ENCODE data around the gene SLC8A2. TPM values are rescaled to one million over a fixed set of nuclear protein-coding genes. Genes with fewer than 3 reads are reported as not detected.
A peak's percentile ranks its signal among the peaks of the same experiment; 100 is the strongest.

The SLC8A2 gene
- total RNA-seq, 5 donors from 2014 or later (not counting 1 experiment from before 2014, with no cell fraction given) = not detected

DNA sequence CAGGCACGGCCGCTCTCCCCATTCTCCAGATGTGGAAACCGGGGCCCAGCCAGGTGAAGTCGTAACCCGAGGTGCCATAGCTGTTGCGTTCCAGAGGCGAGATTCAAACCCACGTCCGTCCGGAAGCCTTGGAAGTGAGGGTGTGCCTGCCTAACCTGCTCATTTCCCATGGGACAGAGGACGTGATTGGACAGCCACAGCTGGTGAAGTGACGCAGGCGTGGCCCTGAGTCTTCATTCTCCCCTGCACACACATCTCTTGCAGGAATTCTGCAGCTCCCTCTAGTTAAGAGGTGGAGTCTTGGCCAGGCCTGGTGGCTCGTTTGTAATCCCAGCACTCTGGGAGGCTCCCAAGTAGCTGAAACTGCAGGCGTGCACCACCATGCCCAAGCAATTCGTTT is 69.2 kb downstream of the SLC8A2 start:
- H3K36me3 Mint-ChIP-seq = no peaks in the 10 kb centered on the region
- no peaks in the 10 kb centered on the region for H3K36me3 ChIP-seq (ENCODE audit: control insufficient read depth in 2 of 2, extremely low read depth in 1 of 2, insufficient read depth in 1 of 2, low read length in 1 of 2)
- peaks cover 0 to 8% (median 2%) of the 10 kb centered on the region in 3 donors for H3K4me1 Mint-ChIP-seq
- no peak overlapping the region for H3K4me3 Mint-ChIP-seq
- H3K27ac ChIP-seq (ENCODE audit: low read length) = no peak overlapping the region
- no peaks in the 10 kb centered on the region for H3K9me3 Mint-ChIP-seq
- peaks cover 3 to 64% of the 10 kb centered on the region in 2 experiments for H3K27me3 ChIP-seq (replicated peaks in 1 of 2; ENCODE audit: control insufficient read depth in 2 of 2, extremely low read depth in 1 of 2, insufficient read depth in 2 of 2, low read length in 1 of 2)
- 65% methylated on average over 4 of the region's 16 CpGs for WGBS (ENCODE audit: insufficient coverage)
- no peaks in the 10 kb centered on the region for H3K9me3 ChIP-seq
- DNase-seq (no peak), ATAC-seq (replicated peaks in 1 of 4) (no peak)
- peaks cover 37 to 64% of the 10 kb centered on the region in 2 donors for H3K27me3 Mint-ChIP-seq
- ChIA-PET CTCF (interaction anchor here in 1 of 2 donors (0.6 kb wide), 1 partner anchor 99 kb away, joined by 4 read pairs; no protein-coding TSS in a partner anchor), POLR2A (no interaction called here)
- H3K4me1 ChIP-seq (ENCODE audit: control insufficient read depth in 1 of 2, extremely low read depth in 1 of 2, insufficient read depth in 2 of 2, low read length in 2 of 2) = peaks cover 0 to 4% of the 10 kb centered on the region in 2 experiments
- H3K27ac Mint-ChIP-seq = no peak overlapping the region
- no peak overlapping the region for H3K4me3 ChIP-seq (ENCODE audit: control insufficient read depth in 1 of 2, extremely low read depth in 1 of 2, low read length in 1 of 2)

GRCh38 chr19:47398707-47399597 is 72.7 kb downstream of the SLC8A2 start:
- ChIA-PET POLR2A (no interaction called here), CTCF (no interaction called here)
- Histone ChIP-seq H3K4me3 (ENCODE audit: control insufficient read depth in 1 of 2, extremely low read depth in 1 of 2, low read length in 1 of 2) (no peak overlapping the region), H3K27ac (ENCODE audit: low read length) (no peak overlapping the region), H3K36me3 (ENCODE audit: control insufficient read depth in 2 of 2, extremely low read depth in 1 of 2, insufficient read depth in 1 of 2, low read length in 1 of 2) (no peaks in the 10 kb centered on the region), H3K4me1 (ENCODE audit: control insufficient read depth in 1 of 2, extremely low read depth in 1 of 2, insufficient read depth in 2 of 2, low read length in 2 of 2) (no peaks in the 10 kb centered on the region), H3K9me3 (no peaks in the 10 kb centered on the region), H3K27me3 (replicated peaks in 1 of 2; ENCODE audit: control insufficient read depth in 2 of 2, extremely low read depth in 1 of 2, insufficient read depth in 2 of 2, low read length in 1 of 2) (peaks cover 0 to 32% of the 10 kb centered on the region in 2 experiments)
- 76% methylated on average over 11 of the region's 24 CpGs for WGBS (ENCODE audit: insufficient coverage)
- Mint-ChIP-seq H3K4me3 (no peak overlapping the region), H3K4me1 (no peaks in the 10 kb centered on the region), H3K27ac (no peak overlapping the region), H3K36me3 (no peaks in the 10 kb centered on the region), H3K9me3 (no peaks in the 10 kb centered on the region), H3K27me3 (peaks cover 20 to 41% of the 10 kb centered on the region in 2 donors)
- ATAC-seq (replicated peaks in 1 of 4) (no peak), DNase-seq (no peak)

GRCh38 chr19:47391510-47392223 is 80.0 kb downstream of the SLC8A2 start:
- peak; percentile 77 to 80 (median 78) for ATAC-seq (replicated peaks in 1 of 4)

GRCh38 chr19:47390533-47391488 is 80.9 kb downstream of the SLC8A2 start:
- no peaks in the 10 kb centered on the region for H3K36me3 ChIP-seq (ENCODE audit: control insufficient read depth in 2 of 2, extremely low read depth in 1 of 2, insufficient read depth in 1 of 2, low read length in 1 of 2)
- ATAC-seq (replicated peaks in 1 of 4) = peak in 1 of 4 experiments; percentile 10
- ChIA-PET POLR2A (interaction anchor here in 1 of 2 donors (0.6 kb wide), 1 partner anchor 481 kb away, joined by 3 read pairs; no protein-coding TSS in a partner anchor), CTCF (interaction anchor here (0.6 to 1.9 kb wide), 12 partner anchors 8 to 477 kb away, joined by 3 to 23 read pairs (median 4); partner anchors contain the start of genes C5AR1 (in 1 of the 2) and DHX34 (in 1 of the 2))
- no peak overlapping the region for H3K4me3 ChIP-seq (ENCODE audit: control insufficient read depth in 1 of 2, extremely low read depth in 1 of 2, low read length in 1 of 2)
- Mint-ChIP-seq H3K27me3 (peaks cover 10 to 17% of the 10 kb centered on the region in 2 donors), H3K4me1 (peaks cover 2 to 7% (median 5%) of the 10 kb centered on the region in 3 donors), H3K36me3 (no peaks in the 10 kb centered on the region), H3K4me3 (no peak overlapping the region), H3K27ac (no peak overlapping the region), H3K9me3 (no peaks in the 10 kb centered on the region)
- peaks cover 0 to 13% of the 10 kb centered on the region in 2 experiments for H3K27me3 ChIP-seq (replicated peaks in 1 of 2; ENCODE audit: control insufficient read depth in 2 of 2, extremely low read depth in 1 of 2, insufficient read depth in 2 of 2, low read length in 1 of 2)
- H3K9me3 ChIP-seq = no peaks in the 10 kb centered on the region
- H3K4me1 ChIP-seq (ENCODE audit: control insufficient read depth in 1 of 2, extremely low read depth in 1 of 2, insufficient read depth in 2 of 2, low read length in 2 of 2) = peaks cover 0 to 4% of the 10 kb centered on the region in 2 experiments
- DNase-seq = no peak
- no peak overlapping the region for H3K27ac ChIP-seq (ENCODE audit: low read length)
- WGBS (ENCODE audit: insufficient coverage) = 80% methylated on average over 9 of the region's 20 CpGs

More at GRCh38 chr19:47391510-47392223, 80.0 kb downstream of the SLC8A2 start:
- Histone ChIP-seq H3K4me3 (ENCODE audit: control insufficient read depth in 1 of 2, extremely low read depth in 1 of 2, low read length in 1 of 2) (no peak overlapping the region), H3K36me3 (ENCODE audit: control insufficient read depth in 2 of 2, extremely low read depth in 1 of 2, insufficient read depth in 1 of 2, low read length in 1 of 2) (no peaks in the 10 kb centered on the region), H3K9me3 (no peaks in the 10 kb centered on the region), H3K27me3 (replicated peaks in 1 of 2; ENCODE audit: control insufficient read depth in 2 of 2, extremely low read depth in 1 of 2, insufficient read depth in 2 of 2, low read length in 1 of 2) (peaks cover 0 to 13% of the 10 kb centered on the region in 2 experiments), H3K4me1 (ENCODE audit: control insufficient read depth in 1 of 2, extremely low read depth in 1 of 2, insufficient read depth in 2 of 2, low read length in 2 of 2) (peaks cover 0 to 4% of the 10 kb centered on the region in 2 experiments), H3K27ac (ENCODE audit: low read length) (no peak overlapping the region)
- no peaks in the 10 kb centered on the region for H3K9me3 Mint-ChIP-seq
- CTCF ChIA-PET = interaction anchor here (0.5 to 1.9 kb wide), 12 partner anchors 9 to 313 kb away, joined by 3 to 23 read pairs (median 4); partner anchors contain the start of genes C5AR1 (in 1 of the 2), DHX34 (in 1 of the 2) and MEIS3 (in 1 of the 2)
- POLR2A ChIA-PET = interaction anchor here in 1 of 2 donors (0.6 kb wide), 1 partner anchor 480 kb away, joined by 3 read pairs; no protein-coding TSS in a partner anchor
- 40% methylated on average over 8 of the region's 15 CpGs for WGBS (ENCODE audit: insufficient coverage)
- no peaks in the 10 kb centered on the region for H3K36me3 Mint-ChIP-seq
- H3K4me1 Mint-ChIP-seq = peaks cover 2 to 7% (median 5%) of the 10 kb centered on the region in 3 donors
- H3K27ac Mint-ChIP-seq = no peak overlapping the region
- peak; percentile 45 to 86 (median 77) for DNase-seq
- H3K27me3 Mint-ChIP-seq = peaks cover 11 to 19% of the 10 kb centered on the region in 2 donors
- H3K4me3 Mint-ChIP-seq = no peak overlapping the region

- Mint-ChIP-seq H3K4me1 (peaks cover 2 to 7% (median 5%) of the 10 kb centered on the region in 3 donors), H3K4me3 (no peak overlapping the region), H3K9me3 (no peaks in the 10 kb centered on the region), H3K27ac (no peak overlapping the region), H3K36me3 (no peaks in the 10 kb centered on the region), H3K27me3 (peaks cover 4 to 14% of the 10 kb centered on the region in 2 donors)
- Histone ChIP-seq H3K9me3 (no peaks in the 10 kb centered on the region), H3K4me1 (ENCODE audit: control insufficient read depth in 1 of 2, extremely low read depth in 1 of 2, insufficient read depth in 2 of 2, low read length in 2 of 2) (peaks cover 0 to 4% of the 10 kb centered on the region in 2 experiments), H3K4me3 (ENCODE audit: control insufficient read depth in 1 of 2, extremely low read depth in 1 of 2, low read length in 1 of 2) (no peak overlapping the region), H3K27ac (ENCODE audit: low read length) (no peak overlapping the region), H3K36me3 (ENCODE audit: control insufficient read depth in 2 of 2, extremely low read depth in 1 of 2, insufficient read depth in 1 of 2, low read length in 1 of 2) (no peaks in the 10 kb centered on the region), H3K27me3 (replicated peaks in 1 of 2; ENCODE audit: control insufficient read depth in 2 of 2, extremely low read depth in 1 of 2, insufficient read depth in 2 of 2, low read length in 1 of 2) (peaks cover 0 to 13% of the 10 kb centered on the region in 2 experiments)
- peak in 1 of 35 experiments; percentile 28 for DNase-seq
- WGBS (ENCODE audit: insufficient coverage) = 87% methylated on average over 4 of the region's 9 CpGs
- ATAC-seq (replicated peaks in 1 of 4) = no peak
- ChIA-PET POLR2A (no interaction called here), CTCF (no interaction called here)
Observed at GRCh38 chr19:47389150-47389556, 82.5 kb downstream of the SLC8A2 start.
